A549 (cell line): ENCODE results near the gene ABCA5. TPM values are rescaled to one million over a fixed set of nuclear protein-coding genes. Genes with fewer than 3 reads are reported as not detected.

Source experiments
- ATAC-seq, 2 experiments: fragments of 200-7000 bp in 1 of 2; fragments of >200 bp in 1 of 2; cut with Nextera tagmentation in 1 of 2; cut with Tn5 transposase in 1 of 2; 3 replicates each; pipeline versions ENCODE4 v1.8.0 to v1.9.1; 2018 to 2020; ENCODE audit warnings: mild to moderate bottlenecking in 1 of 2, moderate library complexity in 1 of 2
- CTCF ChIA-PET: fragments of 300-600 bp; sonication (Branson Sonifier 250); formaldehyde crosslinking; extraction: SDS; loops from one replicate; lab custom pipeline; 2021; ENCODE audit warnings: antibody characterized with exemption, inconsistent platforms; lab: Yijun Ruan, JAX
- POLR2A ChIA-PET: fragments of 350-600 bp; formaldehyde crosslinking; extraction: SDS; loops from one replicate; lab custom pipeline; 2021; ENCODE audit warnings: antibody characterized with exemption, inconsistent platforms; lab: Yijun Ruan, JAX
- DNase-seq, 2 experiments: peaks; one replicate each; pipeline versions ENCODE4 v3.0.0 to v3.0.0-alpha.2; 2011 to 2016; ENCODE audit warnings: low read depth in 1 of 2, low spot score in 1 of 2
- FAIRE-seq: peaks from 2 replicates; lab custom pipeline; 2011; peaks lifted over from hg19 to GRCh38; lab: Jason Lieb, UNC
- H3K27ac ChIP-seq, 2 experiments: fragments of >200 bp; sonication (Bioruptor Twin); formaldehyde crosslinking; 3 replicates each; pipeline ENCODE4 v1.5.1; 2016 to 2017
- H3K4me1 ChIP-seq: fragments of >200 bp; sonication (Bioruptor Twin); formaldehyde crosslinking; 3 replicates; pipeline ENCODE4 v1.6.1; 2016
- H3K4me2 ChIP-seq: fragments of >200 bp; sonication (Bioruptor Twin); formaldehyde crosslinking; 3 replicates; pipeline ENCODE4 v1.6.1; 2016
- H3K4me3 ChIP-seq: fragments of >200 bp; sonication (Bioruptor Twin); formaldehyde crosslinking; 3 replicates; pipeline ENCODE4 v1.5.1; 2016
- H3K9me3 ChIP-seq: fragments of >200 bp; sonication (Bioruptor Twin); formaldehyde crosslinking; 3 replicates; pipeline ENCODE4 v1.6.1; 2016
- CBX8 ChIP-seq: fragments of 200-600 bp; sonication (generic); IDR thresholded peaks from 2 replicates; pipeline ENCODE4 v1.6.1; 2016
- CEBPB ChIP-seq, 2 experiments: fragments of >200 bp in 1 of 2; sonication (Bioruptor Twin) in 1 of 2; formaldehyde crosslinking in 1 of 2; IDR thresholded peaks; 2 replicates each; pipeline ENCODE4 v1.6.1; 2012 to 2016
- CHD4 ChIP-seq: fragments of 200-600 bp; sonication (generic); IDR thresholded peaks from 2 replicates; pipeline ENCODE4 v1.6.1; 2016; ENCODE audit warnings: antibody characterized with exemption, mild to moderate bottlenecking, borderline replicate concordance
- EP300 ChIP-seq, 2 experiments: fragments of >200 bp; sonication (Bioruptor Twin); formaldehyde crosslinking; IDR thresholded peaks; 2 replicates in 1 of 2; 3 replicates in 1 of 2; pipeline ENCODE4 v1.6.1; 2016 to 2017
- FOXS1 ChIP-seq: fragments of 250-450 bp; sonication (Bioruptor Pico); IDR thresholded peaks from 2 replicates; pipeline ENCODE4 v1.5.0; 2020; ENCODE audit warnings: mild to moderate bottlenecking, moderate library complexity
- GATA3 ChIP-seq: IDR thresholded peaks from 2 replicates; pipeline ENCODE4 v1.6.1; 2012; ENCODE audit warnings: borderline replicate concordance
- HDAC2 ChIP-seq: fragments of 200-600 bp; sonication (generic); IDR thresholded peaks from 2 replicates; pipeline ENCODE4 v1.6.1; 2016
- HES2 ChIP-seq: fragments of >200 bp; sonication (Bioruptor Twin); formaldehyde crosslinking; IDR thresholded peaks from 2 replicates; pipeline ENCODE4 v1.6.1; 2016
- HEYL ChIP-seq: fragments of 250-450 bp; sonication (Bioruptor Pico); IDR thresholded peaks from 2 replicates; pipeline ENCODE4 v1.8.0; 2021; ENCODE audit warnings: mild to moderate bottlenecking, moderate library complexity
- HMGXB4 ChIP-seq: fragments of 250-450 bp; sonication (Bioruptor Pico); IDR thresholded peaks from 2 replicates; pipeline ENCODE4 v1.5.0; 2021; ENCODE audit warnings: mild to moderate bottlenecking, moderate library complexity, borderline replicate concordance
- HOXB13 ChIP-seq: fragments of 250-450 bp; sonication (Bioruptor Pico); IDR thresholded peaks from 2 replicates; pipeline ENCODE4 v1.5.0; 2020; ENCODE audit warnings: low read depth, mild to moderate bottlenecking, moderate library complexity
- JUN ChIP-seq, 2 experiments: fragments of >200 bp; sonication (Bioruptor Twin); formaldehyde crosslinking; IDR thresholded peaks; 2 replicates in 1 of 2; 3 replicates in 1 of 2; pipeline ENCODE4 v1.6.1; 2016 to 2017
- KDM1A ChIP-seq: fragments of 200-600 bp; sonication (generic); IDR thresholded peaks from 2 replicates; pipeline ENCODE4 v1.6.1; 2016; ENCODE audit warnings: low read depth, mild to moderate bottlenecking
- MAFK ChIP-seq: fragments of 450-650 bp; IDR thresholded peaks from 2 replicates; pipeline ENCODE4 v1.6.1; 2014; ENCODE audit not compliant: partially characterized antibody
- MAZ ChIP-seq: fragments of 150-350 bp; IDR thresholded peaks from 2 replicates; pipeline ENCODE4 v1.6.1; 2014; ENCODE audit warnings: antibody characterized with exemption, low read depth, low read length, borderline replicate concordance
- MYC ChIP-seq: IDR thresholded peaks from 2 replicates; pipeline ENCODE4 v1.6.1; 2012; ENCODE audit warnings: mild to moderate bottlenecking, inconsistent platforms, low read length, improper control_type of control experiment, borderline replicate concordance
- NFE2L2 ChIP-seq: fragments of 150-350 bp; conservative IDR thresholded peaks from 2 replicates; pipeline ENCODE4 v1.6.1; 2014; ENCODE audit warnings: low read length
- NPAS2 ChIP-seq: fragments of 250-450 bp; sonication (Bioruptor Pico); IDR thresholded peaks from 2 replicates; pipeline ENCODE4 v1.8.0; 2022; ENCODE audit warnings: mild to moderate bottlenecking, moderate library complexity, borderline replicate concordance
- POLR2AphosphoS2 ChIP-seq: conservative IDR thresholded peaks from 2 replicates; pipeline ENCODE4 v1.6.1; 2012; ENCODE audit warnings: low read length, improper control_type of control experiment, inconsistent platforms
- RAD21 ChIP-seq, 2 experiments: fragments of >200 bp in 1 of 2; sonication (Bioruptor Twin) in 1 of 2; formaldehyde crosslinking in 1 of 2; IDR thresholded peaks in 1 of 2; conservative IDR thresholded peaks in 1 of 2; 2 replicates in 1 of 2; 3 replicates in 1 of 2; pipeline ENCODE4 v1.6.1; 2012 to 2018; ENCODE audit warnings: inconsistent platforms in 1 of 2
- REST ChIP-seq: fragments of 200-600 bp; sonication (generic); IDR thresholded peaks from 2 replicates; pipeline ENCODE4 v1.6.1; 2016; ENCODE audit warnings: antibody characterized with exemption, mild to moderate bottlenecking, moderate library complexity
- SMC3 ChIP-seq: fragments of >200 bp; sonication (Bioruptor Twin); formaldehyde crosslinking; IDR thresholded peaks from 3 replicates; pipeline ENCODE4 v1.6.1; 2018; ENCODE audit warnings: inconsistent platforms
- TP53 ChIP-seq: fragments of 250-450 bp; sonication (Bioruptor Pico); IDR thresholded peaks from 2 replicates; pipeline ENCODE4 v1.5.0; 2021; ENCODE audit warnings: mild to moderate bottlenecking, moderate library complexity
- USF2 ChIP-seq: fragments of 450-650 bp; IDR thresholded peaks from 2 replicates; pipeline ENCODE4 v1.6.1; 2014; ENCODE audit warnings: antibody characterized with exemption
- ZNF302 ChIP-seq: fragments of 250-450 bp; sonication (Bioruptor Pico); IDR thresholded peaks from 2 replicates; pipeline ENCODE4 v1.9.0; 2021; ENCODE audit warnings: inconsistent platforms, mild to moderate bottlenecking, moderate library complexity
- whole genome bisulfite sequencing: methylation state at CpG from one replicate; pipeline ENCODE4 v1.1.6; 2017; ENCODE audit errors: missing lambda C conversion rate; 5-methylcytosine and 5-hydroxymethylcytosine counted together
- polyA plus RNA-seq, 4 experiments: library from polyadenylated mRNA; depleted of rRNA in 3 of 4; stranded (reverse); fragments of >200 nt; fragmentation: RNase III in 1 of 4; extraction: RNeasy Plus Mini Kit Qiagen cat#74134 plus additional on column Dnase treatment in 1 of 4; gene quantifications; 2 replicates in 3 of 4; 3 replicates in 1 of 4; pipeline ENCODE4 v1.2.3, GENCODE V29; 2011 to 2017

The ABCA5 gene
- polyA plus RNA-seq, 2 of the 4 experiments (the other 2 are of a cell fraction) = 4.5 to 9.1 TPM

- no peak for DNase-seq
- CTCF ChIA-PET = no interaction called here
Measured at GRCh38 chr17:69218986-69219385, 107.9 kb downstream of the ABCA5 start.

GRCh38 chr17:69213059-69213813 lies 113.7 kb downstream of the ABCA5 start:
- Histone ChIP-seq H3K9me3 (no peaks in the 10 kb centered on the region), H3K27ac (no peak overlapping the region), H3K4me2 (no peak overlapping the region), H3K4me3 (no peak overlapping the region), H3K4me1 (no peaks in the 10 kb centered on the region)
- 67% methylated on average over 9 of the region's 9 CpGs for WGBS
- POLR2A ChIA-PET = no interaction called here
- FAIRE-seq (no peak), ATAC-seq (peak in 1 of 2 experiments; percentile 38; a peak in 1 of 6 replicates), DNase-seq (peak in 1 of 2 experiments; percentile 13)
- TF ChIP-seq NPAS2 (CRISPR knock-in tag) = no peak
- CTCF ChIA-PET = no interaction called here

More at GRCh38 chr17:69218986-69219385, 107.9 kb downstream of the ABCA5 start:
- H3K4me3 ChIP-seq = no peak overlapping the region
- TF ChIP-seq HEYL (CRISPR knock-in tag) = no peak
- no peak for TF ChIP-seq KDM1A
- no peak for TF ChIP-seq EP300 (IDR thresholded peaks at IDR 0.05)
- no peak for TF ChIP-seq MAFK
- no peak for TF ChIP-seq REST
- TF ChIP-seq MYC = no peak
- no peak for TF ChIP-seq NFE2L2
- TF ChIP-seq HOXB13 = no peak
- TF ChIP-seq CBX8 = no peak
- TF ChIP-seq TP53 = no peak
- TF ChIP-seq JUN (IDR thresholded peaks at IDR 0.05) = no peak
- TF ChIP-seq HDAC2 = no peak
- 17% methylated on average over 3 of the region's 3 CpGs for WGBS
- no peak for ATAC-seq
- no peaks in the 10 kb centered on the region for H3K9me3 ChIP-seq
- no peak overlapping the region for H3K4me2 ChIP-seq
- POLR2A ChIA-PET = no interaction called here
- FAIRE-seq = no peak
- H3K27ac ChIP-seq = no peak overlapping the region
- no peaks in the 10 kb centered on the region for H3K4me1 ChIP-seq

GRCh38 chr17:69208640-69209039 lies 118.3 kb downstream of the ABCA5 start:
- Histone ChIP-seq H3K4me1 (no peaks in the 10 kb centered on the region), H3K4me2 (no peak overlapping the region), H3K9me3 (no peaks in the 10 kb centered on the region), H3K4me3 (no peak overlapping the region), H3K27ac (no peak overlapping the region)
- ATAC-seq = no peak
- CTCF ChIA-PET = interaction anchor here (1.1 to 2.4 kb wide), 2 partner anchors 56 to 436 kb away, joined by 3 to 9 read pairs; no protein-coding TSS in a partner anchor
- WGBS = 37% methylated on average over 2 of the region's 2 CpGs
- POLR2A ChIA-PET = no interaction called here
- no peak for FAIRE-seq
- DNase-seq = no peak
- no peak for TF ChIP-seq FOXS1 (CRISPR knock-in tag)
- no peak for TF ChIP-seq JUN (IDR thresholded peaks at IDR 0.05)
- TF ChIP-seq ZNF302 (CRISPR knock-in tag) = no peak
- no peak for TF ChIP-seq MAZ
- no peak for TF ChIP-seq USF2
- no peak for TF ChIP-seq NPAS2 (CRISPR knock-in tag)
- TF ChIP-seq SMC3 = no peak
- TF ChIP-seq HES2 = no peak
- no peak for TF ChIP-seq NFE2L2
- no peak for TF ChIP-seq KDM1A
- TF ChIP-seq GATA3 = no peak
- TF ChIP-seq HEYL (CRISPR knock-in tag) = no peak
- TF ChIP-seq POLR2AphosphoS2 = no peak
- TF ChIP-seq CEBPB (IDR thresholded peaks at IDR 0.05) = no peak
- no peak for TF ChIP-seq HMGXB4 (CRISPR knock-in tag)
- TF ChIP-seq RAD21 (conservative IDR thresholded peaks at IDR 0.05 in 1 of 2, IDR thresholded peaks at IDR 0.05 in 1 of 2) = no peak
- TF ChIP-seq EP300 (IDR thresholded peaks at IDR 0.05) = no peak
- no peak for TF ChIP-seq CHD4
